Activated CD4-positive, alpha-beta T cell treated with anti-CD3 and anti-CD28 coated beads, Interleukin-2, amount 10 ng/mL, durations not matched to agents 7 days and 5 days (primary cell): ENCODE measurements around the gene STARD10. TPM values are rescaled to one million over a fixed set of nuclear protein-coding genes. Genes with fewer than 3 reads are reported as not detected.

ENCODE experiments used
- CTCF ChIA-PET: fragments of 350-600 bp; sonication (Branson Sonifier 250); formaldehyde crosslinking; loops from one replicate; lab custom pipeline; 2021; ENCODE audit warnings: antibody characterized with exemption; lab: Charles Lee
- POLR2A ChIA-PET: fragments of 350-600 bp; sonication (Branson Sonifier 250); formaldehyde crosslinking; loops from one replicate; lab custom pipeline; 2021; ENCODE audit warnings: antibody characterized with exemption; lab: Charles Lee
- DNase-seq: peaks from one replicate; pipeline ENCODE4 v3.0.0-alpha.2; 2020
- H3K27ac Mint-ChIP-seq: one replicate; pipeline ENCODE4 v1.8.0; 2021; ENCODE audit warnings: mild to moderate bottlenecking, moderate library complexity, mixed read lengths
- H3K27me3 Mint-ChIP-seq: one replicate; pipeline ENCODE4 v1.8.0; 2021; ENCODE audit warnings: mixed read lengths
- H3K36me3 Mint-ChIP-seq: one replicate; pipeline ENCODE4 v1.8.0; 2021; ENCODE audit warnings: low read depth, mixed read lengths
- H3K4me1 Mint-ChIP-seq: one replicate; pipeline ENCODE4 v1.8.0; 2021; ENCODE audit warnings: mixed read lengths
- H3K4me3 Mint-ChIP-seq: one replicate; pipeline ENCODE4 v1.8.0; 2021; ENCODE audit warnings: mild to moderate bottlenecking, moderate library complexity, mixed read lengths
- H3K9me3 Mint-ChIP-seq: one replicate; pipeline ENCODE4 v1.8.0; 2021; ENCODE audit warnings: mixed read lengths
- total RNA-seq, 2 experiments: library from RNA; stranded (reverse); gene quantifications; one replicate each; pipeline ENCODE4 v1.2.3, GENCODE V29; 2021

STARD10 gene
- total RNA-seq, 2 experiments from 2014 or later, result 4.5 to 6.4 TPM

DNA sequence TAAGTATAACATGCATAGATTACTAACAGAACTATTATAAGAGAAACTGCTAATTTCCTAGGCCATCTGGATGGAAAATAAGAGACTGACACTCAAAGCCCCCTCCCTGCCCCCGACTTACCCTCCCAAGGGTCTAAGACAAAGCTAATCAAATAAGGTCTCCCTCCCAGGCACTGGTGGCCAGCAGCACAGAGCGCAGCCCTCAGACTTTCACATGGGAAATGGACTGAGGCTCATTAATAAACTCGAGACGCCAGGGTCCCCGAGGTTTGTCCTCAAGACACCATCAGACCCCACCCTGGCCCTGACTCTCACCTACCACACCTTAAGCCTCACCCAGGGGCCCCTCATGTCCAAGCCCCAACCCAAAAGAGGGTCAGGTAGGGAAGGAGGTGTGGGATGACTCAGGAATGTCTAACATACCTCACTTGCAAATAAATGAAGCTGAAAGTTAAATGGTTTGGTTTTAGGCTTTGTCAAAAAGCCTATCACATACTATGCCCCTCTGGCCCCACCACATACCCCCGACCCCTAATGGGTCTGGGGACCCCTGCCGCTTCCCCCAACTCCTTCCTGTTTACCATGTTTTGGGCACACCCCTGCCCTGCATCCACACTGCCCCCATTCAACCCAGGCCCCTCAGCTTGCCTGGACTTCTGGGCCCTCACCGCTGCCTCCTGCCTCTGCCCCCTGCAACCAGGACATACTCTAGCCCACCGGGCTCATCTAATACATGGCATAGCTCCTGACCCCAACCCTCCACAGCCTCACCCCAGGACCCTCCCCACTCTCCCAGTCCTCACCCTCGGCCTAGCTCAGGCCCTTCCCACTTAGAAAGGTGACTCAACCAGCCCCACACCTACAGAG is 53.1 kb downstream of the STARD10 start:
- Mint-ChIP-seq H3K4me3 (no peak overlapping the region), H3K4me1 (peaks cover 73% of the 10 kb centered on the region), H3K27me3 (no peaks in the 10 kb centered on the region), H3K9me3 (no peaks in the 10 kb centered on the region), H3K36me3 (peaks cover 10% of the 10 kb centered on the region), H3K27ac (peak overlapping the region; percentile 80)
- ChIA-PET POLR2A (no interaction called here), CTCF (interaction anchor here (1.0 to 5.8 kb wide), 3 partner anchors 10 to 24 kb away, joined by 4 to 36 read pairs (median 5); no protein-coding TSS in a partner anchor)
- DNase-seq, result no peak

DNA sequence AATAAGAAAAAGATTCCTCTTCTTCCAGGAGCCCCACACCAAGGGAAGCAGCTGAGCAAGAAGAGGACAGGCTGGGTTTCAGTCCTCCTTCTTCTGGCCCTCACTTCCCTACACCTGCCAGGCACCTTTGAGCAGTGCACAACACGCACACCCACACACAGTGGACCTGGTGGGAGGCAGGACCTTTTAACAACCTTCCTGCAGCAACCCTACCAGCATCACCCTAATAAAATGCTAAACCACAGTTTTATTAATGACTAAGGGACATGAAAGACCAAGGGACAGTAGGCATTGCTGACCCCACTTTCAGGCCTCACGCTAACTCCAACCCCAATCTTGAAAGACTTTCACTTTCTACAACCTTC is 53.8 kb downstream of the STARD10 start:
- DNase-seq, result no peak
- POLR2A ChIA-PET, result no interaction called here
- H3K4me3 Mint-ChIP-seq, result no peak overlapping the region

DNA sequence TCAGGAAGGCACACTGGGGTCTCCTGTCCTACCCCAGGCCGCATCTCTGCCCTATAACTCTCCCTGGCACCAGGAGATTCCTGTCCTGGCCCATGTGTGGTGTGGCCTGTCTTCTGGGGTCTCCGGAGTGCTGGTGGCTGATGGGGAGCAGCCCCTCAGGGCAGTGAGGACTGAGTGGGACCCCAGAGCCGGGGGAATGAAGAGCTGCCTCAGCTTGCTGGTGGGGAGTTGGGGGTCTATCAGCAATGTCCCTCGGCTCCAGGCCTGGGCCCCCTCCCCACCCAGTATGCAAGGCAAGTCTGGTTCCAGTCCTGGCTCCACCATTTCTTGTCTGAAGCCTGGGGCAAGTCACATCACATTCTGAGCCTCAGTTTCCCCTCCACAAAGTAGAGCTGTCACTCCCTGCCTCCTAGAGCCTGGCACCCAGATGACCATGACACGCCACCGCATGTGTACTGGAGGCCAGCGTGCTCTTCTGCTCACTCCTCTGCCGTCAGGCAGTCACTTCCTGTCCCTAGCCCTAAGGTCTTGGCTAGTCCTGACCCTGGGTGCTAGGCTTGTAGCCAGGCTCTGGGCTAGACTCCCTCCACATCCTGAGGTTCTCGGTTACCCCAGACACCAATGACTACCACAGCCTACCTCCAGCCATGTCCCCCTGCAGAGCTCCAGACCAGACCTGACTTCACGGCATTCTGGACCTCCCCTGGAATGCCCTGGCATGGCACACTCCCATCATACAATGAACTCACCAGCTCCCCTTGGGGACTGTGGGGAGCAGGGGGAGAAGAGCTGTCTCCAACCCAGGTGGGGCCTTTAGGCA is 54.4 kb downstream of the STARD10 start:
- ChIA-PET POLR2A (no interaction called here), CTCF (interaction anchor here (0.6 to 5.8 kb wide), 3 partner anchors 11 to 53 kb away, joined by 3 to 36 read pairs (median 16); no protein-coding TSS in a partner anchor)
- Mint-ChIP-seq H3K9me3 (no peaks in the 10 kb centered on the region), H3K4me3 (no peak overlapping the region), H3K27me3 (no peaks in the 10 kb centered on the region), H3K4me1 (peaks cover 76% of the 10 kb centered on the region), H3K27ac (peak overlapping the region; percentile 81), H3K36me3 (peaks cover 10% of the 10 kb centered on the region)
- no peak for DNase-seq

More for the DNA sequence above, 53.8 kb downstream of the STARD10 start:
- Mint-ChIP-seq H3K27ac (peak overlapping the region; percentile 80), H3K36me3 (peaks cover 10% of the 10 kb centered on the region), H3K27me3 (no peaks in the 10 kb centered on the region), H3K4me1 (peaks cover 76% of the 10 kb centered on the region), H3K9me3 (no peaks in the 10 kb centered on the region)
- CTCF ChIA-PET, result interaction anchor here (0.6 to 5.8 kb wide), 3 partner anchors 10 to 52 kb away, joined by 3 to 36 read pairs (median 16); no protein-coding TSS in a partner anchor

DNA sequence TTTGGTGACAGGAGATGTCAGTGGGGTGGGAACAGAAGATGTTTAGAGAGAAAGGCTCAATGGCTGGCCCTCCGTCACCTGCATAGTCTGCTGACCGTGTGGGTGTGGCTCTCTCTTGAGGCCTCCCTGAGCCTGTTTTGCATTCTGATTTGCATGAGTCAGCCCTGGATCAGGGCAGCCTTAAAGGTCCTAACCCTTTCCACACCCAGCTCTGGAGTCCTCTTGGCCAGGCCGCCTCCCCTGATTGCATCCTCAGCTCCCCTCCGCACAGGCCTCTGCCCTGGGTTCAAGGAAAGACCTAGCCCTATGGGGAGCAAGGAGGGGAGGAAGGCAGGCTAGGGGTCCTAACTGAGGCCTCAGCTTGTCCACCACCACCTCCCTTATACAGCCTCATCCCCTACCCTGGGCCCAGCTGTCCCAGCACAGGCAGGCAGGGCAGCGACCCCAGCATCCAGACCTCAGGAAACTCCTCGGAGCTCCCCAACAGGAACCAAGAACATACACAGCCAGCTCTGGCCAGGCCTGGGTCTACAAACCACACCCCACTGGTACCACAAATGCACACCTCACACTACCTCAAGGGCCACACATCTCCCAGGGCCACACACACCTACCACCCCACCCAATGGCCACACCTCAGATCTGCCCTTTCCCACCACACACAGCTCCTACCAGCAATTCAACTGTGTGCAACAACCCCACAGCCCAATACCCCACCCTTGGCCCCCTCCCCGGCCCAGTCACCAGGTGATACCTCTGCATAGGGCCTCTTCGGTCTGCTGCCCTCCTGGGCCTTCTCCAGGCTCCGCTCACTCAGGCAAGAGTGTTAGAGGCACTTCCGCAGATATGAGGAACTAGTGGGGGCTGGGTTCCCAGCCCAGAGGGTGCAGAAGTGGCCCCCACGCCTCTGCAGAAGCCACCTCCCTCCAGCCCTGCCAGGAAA is 55.4 kb downstream of the STARD10 start:
- H3K4me1 Mint-ChIP-seq, result peaks cover 69% of the 10 kb centered on the region
- ChIA-PET POLR2A (interaction anchor here (0.7 kb wide), 1 partner anchor 400 kb away, joined by 5 read pairs; no protein-coding TSS in a partner anchor), CTCF (interaction anchor here (1.1 to 5.8 kb wide), 5 partner anchors 9 to 404 kb away, joined by 3 to 36 read pairs (median 3); partner anchors contain the start of gene FCHSD2)
- H3K27ac Mint-ChIP-seq, result peak overlapping the region; percentile 99
- no peaks in the 10 kb centered on the region for H3K27me3 Mint-ChIP-seq
- H3K9me3 Mint-ChIP-seq, result no peaks in the 10 kb centered on the region
- no peak for DNase-seq
- H3K36me3 Mint-ChIP-seq, result peaks cover 10% of the 10 kb centered on the region
- no peak overlapping the region for H3K4me3 Mint-ChIP-seq

DNA sequence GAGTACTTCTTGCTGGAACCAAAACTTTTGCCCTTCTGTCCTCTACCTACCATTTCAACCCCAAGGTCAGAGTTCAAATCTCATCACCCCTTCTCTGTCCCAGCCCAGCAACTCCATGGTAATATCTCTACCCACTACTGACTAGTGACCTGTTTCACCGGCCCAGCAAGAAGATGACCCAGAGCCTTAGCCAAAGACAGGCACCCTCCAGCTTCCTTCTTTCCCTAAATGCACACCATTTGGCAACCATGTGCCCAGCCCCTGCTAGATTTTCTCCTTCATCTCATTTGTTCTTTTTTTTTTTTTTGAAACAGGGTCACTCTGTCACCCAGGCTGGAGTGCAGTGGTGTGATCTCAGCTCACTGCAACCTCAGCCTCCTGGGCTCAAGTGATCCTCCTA is 56.5 kb downstream of the STARD10 start:
- Mint-ChIP-seq H3K4me1 (peaks cover 64% of the 10 kb centered on the region), H3K27ac (peak overlapping the region; percentile 99), H3K4me3 (no peak overlapping the region), H3K36me3 (peaks cover 10% of the 10 kb centered on the region), H3K9me3 (no peaks in the 10 kb centered on the region), H3K27me3 (no peaks in the 10 kb centered on the region)
- ChIA-PET POLR2A (interaction anchor here (0.6 kb wide), 1 partner anchor 13 kb away, joined by 4 read pairs; no protein-coding TSS in a partner anchor), CTCF (interaction anchor here (1.1 to 5.8 kb wide), 4 partner anchors 13 to 405 kb away, joined by 3 to 36 read pairs (median 10); partner anchors contain the start of gene FCHSD2)
- no peak for DNase-seq

DNA sequence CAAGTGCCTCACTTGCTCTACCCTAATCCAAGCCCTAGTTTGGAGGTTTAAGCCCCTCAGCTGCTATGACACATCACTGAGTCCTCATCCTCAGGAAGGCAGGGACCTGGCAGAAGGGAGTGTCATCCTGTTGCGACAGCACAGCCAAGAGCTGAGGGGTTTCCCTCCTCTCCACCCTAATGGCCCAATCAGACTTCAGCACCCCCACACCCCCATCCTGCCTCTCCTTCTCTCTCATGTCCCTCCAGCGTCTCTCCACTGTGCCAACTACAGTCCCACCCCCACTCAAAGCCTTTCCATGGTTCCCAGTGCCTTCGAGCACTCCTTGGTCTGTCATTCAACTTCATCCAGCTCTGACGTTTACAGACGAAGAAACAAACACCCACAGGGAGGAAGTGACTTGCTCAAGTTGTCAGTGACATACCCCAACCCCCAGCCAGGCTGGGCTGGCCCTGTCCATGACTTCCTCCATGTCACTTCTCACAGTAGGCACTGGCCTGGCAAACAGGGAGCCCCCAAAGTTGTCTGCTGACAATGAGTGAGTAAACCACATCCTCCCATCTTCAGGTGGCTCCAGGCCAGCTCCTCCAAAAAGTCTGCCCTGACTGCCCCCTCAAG is 57.3 kb downstream of the STARD10 start:
- H3K4me1 Mint-ChIP-seq, result peaks cover 57% of the 10 kb centered on the region
- peak overlapping the region; percentile 51 for H3K4me3 Mint-ChIP-seq
- H3K9me3 Mint-ChIP-seq, result no peaks in the 10 kb centered on the region
- no peaks in the 10 kb centered on the region for H3K27me3 Mint-ChIP-seq
- DNase-seq, result peak; percentile 69
- ChIA-PET POLR2A (no interaction called here), CTCF (interaction anchor here (0.5 to 5.8 kb wide), 7 partner anchors 12 to 1067 kb away, joined by 3 to 36 read pairs (median 3); partner anchors contain the start of gene STARD10)
- peak overlapping the region; percentile 99 for H3K27ac Mint-ChIP-seq
- H3K36me3 Mint-ChIP-seq, result peaks cover 11% of the 10 kb centered on the region

DNA sequence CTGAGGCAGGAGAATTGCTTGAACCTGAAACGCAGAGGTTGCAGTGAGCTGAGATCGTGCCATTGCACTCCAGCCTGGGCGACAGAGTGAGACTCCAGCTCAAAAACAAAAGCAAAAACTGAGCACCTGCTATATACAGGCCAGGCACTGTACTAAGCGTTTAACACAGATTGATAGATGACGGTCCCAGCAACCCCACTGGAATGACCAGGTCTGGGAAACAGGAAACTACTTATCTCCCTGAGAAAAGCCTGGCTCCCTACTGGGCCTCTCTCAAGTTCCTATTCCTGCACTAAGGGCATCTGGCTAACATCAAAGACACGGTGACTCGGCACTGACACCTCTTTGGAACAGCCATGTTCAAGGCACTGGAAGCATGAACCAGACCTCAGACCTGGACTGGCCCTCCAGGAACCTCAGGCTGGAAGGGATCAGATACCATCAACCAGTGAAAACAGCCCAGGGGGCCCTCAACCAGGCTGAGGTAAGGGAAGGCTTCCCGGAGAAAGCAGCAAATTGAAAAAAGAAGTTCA is 58.3 kb downstream of the STARD10 start:
- CTCF ChIA-PET, result interaction anchor here (0.5 to 5.8 kb wide), 6 partner anchors 11 to 600 kb away, joined by 3 to 36 read pairs (median 3); no protein-coding TSS in a partner anchor
- peak overlapping the region; percentile 79 for H3K27ac Mint-ChIP-seq

DNA sequence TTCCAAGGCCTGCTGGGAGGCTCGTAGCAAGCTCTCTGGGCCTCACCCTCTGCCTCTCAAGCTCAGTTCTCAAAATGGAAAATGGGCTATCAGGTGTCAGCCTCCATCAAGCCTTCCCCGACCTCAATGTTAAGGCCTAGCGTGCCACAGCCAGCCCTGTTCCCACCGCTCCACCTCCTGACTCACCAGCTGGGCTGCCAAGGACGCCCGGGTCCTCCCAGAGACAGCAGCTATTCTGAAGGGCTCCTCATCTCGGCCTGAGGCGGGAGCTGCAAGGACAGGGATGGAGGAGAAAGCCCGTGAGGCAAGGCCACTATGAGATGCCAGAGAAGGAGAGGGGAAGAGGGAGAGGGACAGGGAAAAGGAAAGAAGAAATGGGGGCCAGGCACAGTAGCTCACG is 61.5 kb downstream of the STARD10 start:
- Mint-ChIP-seq H3K36me3 (peaks cover 16% of the 10 kb centered on the region), H3K27ac (no peak overlapping the region), H3K9me3 (no peaks in the 10 kb centered on the region), H3K4me3 (no peak overlapping the region), H3K4me1 (peaks cover 18% of the 10 kb centered on the region), H3K27me3 (no peaks in the 10 kb centered on the region)
- ChIA-PET POLR2A (no interaction called here), CTCF (interaction anchor here (1.2 to 1.6 kb wide), 3 partner anchors 14 to 64 kb away, joined by 3 to 5 read pairs (median 3); partner anchors contain the start of gene STARD10)
- no peak for DNase-seq

More for the DNA sequence above, 58.3 kb downstream of the STARD10 start:
- Mint-ChIP-seq H3K4me3 (no peak overlapping the region), H3K4me1 (peaks cover 47% of the 10 kb centered on the region), H3K9me3 (no peaks in the 10 kb centered on the region), H3K27me3 (no peaks in the 10 kb centered on the region), H3K36me3 (peaks cover 18% of the 10 kb centered on the region)
- POLR2A ChIA-PET, result no interaction called here
- DNase-seq, result no peak

DNA sequence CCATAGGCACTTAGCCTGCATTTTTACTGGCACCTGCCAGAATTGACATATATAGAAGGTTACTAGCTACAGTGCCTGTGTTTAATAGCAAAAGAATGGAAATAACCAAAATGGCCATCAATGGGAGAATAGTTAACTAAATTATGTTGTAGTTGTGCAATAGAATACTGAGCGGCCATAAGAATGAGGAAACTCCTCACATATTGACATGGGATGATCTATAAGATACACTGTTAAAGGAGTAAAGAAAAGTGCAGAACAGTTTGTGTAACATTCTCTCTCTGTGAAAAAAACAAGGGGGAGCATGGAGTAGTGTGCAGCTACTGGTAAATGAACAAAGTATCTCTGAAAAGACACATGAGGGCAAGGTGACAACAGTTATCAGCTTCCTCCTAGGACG is 63.1 kb downstream of the STARD10 start:
- H3K27ac Mint-ChIP-seq, result no peak overlapping the region
- POLR2A ChIA-PET, result no interaction called here
- no peak overlapping the region for H3K4me3 Mint-ChIP-seq
- CTCF ChIA-PET, result interaction anchor here (1.2 to 1.6 kb wide), 2 partner anchors 8 to 63 kb away, joined by 3 to 6 read pairs; partner anchors contain the start of gene STARD10
- H3K9me3 Mint-ChIP-seq, result no peaks in the 10 kb centered on the region
- peaks cover 13% of the 10 kb centered on the region for H3K36me3 Mint-ChIP-seq
- no peak for DNase-seq
- H3K27me3 Mint-ChIP-seq, result no peaks in the 10 kb centered on the region
- peaks cover 4% of the 10 kb centered on the region for H3K4me1 Mint-ChIP-seq

DNA sequence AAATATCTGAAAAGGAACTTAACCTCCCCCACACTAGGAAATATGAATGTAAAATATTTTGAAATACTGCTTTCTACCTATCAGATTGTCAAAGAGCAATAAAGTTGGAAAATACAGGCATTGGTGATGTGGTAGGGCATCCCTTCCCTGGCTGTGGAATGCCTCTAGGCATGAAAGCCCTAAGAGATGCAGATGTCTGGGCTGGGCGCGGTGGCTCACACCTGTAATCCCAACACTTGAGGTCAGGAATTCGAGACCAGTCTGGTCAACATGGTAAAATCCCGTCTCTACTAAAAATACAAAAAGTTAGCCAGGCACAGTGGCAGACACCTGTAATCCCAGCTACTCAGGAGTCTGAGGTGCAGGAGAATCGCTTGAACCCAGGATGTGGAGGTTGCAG is 63.6 kb downstream of the STARD10 start:
- H3K36me3 Mint-ChIP-seq, result peaks cover 15% of the 10 kb centered on the region
- no peak overlapping the region for H3K27ac Mint-ChIP-seq

DNA sequence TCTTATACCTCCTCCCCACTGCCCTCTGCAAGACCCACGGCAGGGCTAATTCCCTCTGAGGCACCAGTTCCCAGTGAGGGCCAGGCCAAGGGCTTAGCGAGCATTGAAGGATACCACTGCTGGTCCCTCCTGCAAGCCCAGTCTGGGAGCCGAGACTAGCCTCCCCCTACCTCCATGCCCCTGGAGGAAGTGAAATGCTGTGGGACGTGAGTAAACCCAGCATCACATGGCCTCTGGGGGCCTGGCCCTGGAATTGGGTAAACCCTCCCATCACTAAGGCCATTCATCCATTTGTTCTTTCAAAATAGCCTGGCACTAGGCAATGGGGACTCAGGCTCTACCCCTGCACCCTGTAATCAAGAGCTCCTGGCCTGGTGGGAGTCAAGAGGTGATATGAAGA is 66.3 kb downstream of the STARD10 start:
- CTCF ChIA-PET, result interaction anchor here (1.4 kb wide), 1 partner anchor 67 kb away, joined by 3 read pairs; no protein-coding TSS in a partner anchor
- H3K36me3 Mint-ChIP-seq, result peaks cover 15% of the 10 kb centered on the region
- no peaks in the 10 kb centered on the region for H3K27me3 Mint-ChIP-seq
- H3K9me3 Mint-ChIP-seq, result no peaks in the 10 kb centered on the region
- no peak for DNase-seq
- POLR2A ChIA-PET, result no interaction called here
- H3K4me1 Mint-ChIP-seq, result peaks cover 23% of the 10 kb centered on the region
- H3K4me3 Mint-ChIP-seq, result no peak overlapping the region
- no peak overlapping the region for H3K27ac Mint-ChIP-seq

More for the DNA sequence above, 63.6 kb downstream of the STARD10 start:
- Mint-ChIP-seq H3K9me3 (no peaks in the 10 kb centered on the region), H3K4me3 (no peak overlapping the region), H3K27me3 (no peaks in the 10 kb centered on the region), H3K4me1 (peaks cover 4% of the 10 kb centered on the region)
- POLR2A ChIA-PET, result no interaction called here
- DNase-seq, result no peak
- CTCF ChIA-PET, result no interaction called here
